H1 (cell line): ENCODE measurements around the gene EXOC3L1. TPM values are rescaled to one million over a fixed set of nuclear protein-coding genes. Genes with fewer than 3 reads are reported as not detected.

ENCODE experiments used
- CTCF ChIA-PET: fragments of 300-600 bp; sonication (Branson Sonifier 250); formaldehyde crosslinking; loops from one replicate; lab custom pipeline; 2021; ENCODE audit not compliant: partially characterized antibody; lab: Charles Lee
- POLR2A ChIA-PET: fragments of 300-600 bp; sonication (Branson Sonifier 250); formaldehyde crosslinking; loops from one replicate; lab custom pipeline; 2021; ENCODE audit warnings: inconsistent platforms; ENCODE audit not compliant: partially characterized antibody; lab: Charles Lee
- DNase-seq, 2 experiments: peaks; one replicate each; pipeline versions ENCODE4 v3.0.0 to v3.0.0-alpha.2; 2010 to 2022; ENCODE audit warnings: low spot score in 2 of 2, low read depth in 1 of 2, mixed read lengths in 1 of 2
- FAIRE-seq: peaks from 2 replicates; lab custom pipeline; 2011; peaks lifted over from hg19 to GRCh38; lab: Jason Lieb, UNC
- H2AFZ ChIP-seq: 2 replicates; pipeline ENCODE4 v1.8.1; 2012; ENCODE audit warnings: low read length, inconsistent platforms
- H2AK5ac ChIP-seq: 2 replicates; pipeline ENCODE4 v1.6.1; 2013; ENCODE audit warnings: low read depth, low read length
- H2BK120ac ChIP-seq: replicated peaks from 2 replicates; pipeline ENCODE3; 2013; ENCODE audit warnings: low read depth, low read length, inconsistent platforms
- H2BK12ac ChIP-seq: 2 replicates; pipeline ENCODE4 v1.6.1; 2013; ENCODE audit warnings: low read depth, low read length
- H2BK15ac ChIP-seq: 2 replicates; pipeline ENCODE4 v1.6.1; 2013; ENCODE audit warnings: low read length
- H2BK20ac ChIP-seq: 2 replicates; pipeline ENCODE4 v1.6.1; 2013; ENCODE audit warnings: low read length
- H2BK5ac ChIP-seq: 2 replicates; pipeline ENCODE4 v1.6.1; 2013; ENCODE audit warnings: low read depth, low read length
- H3K14ac ChIP-seq: 2 replicates; pipeline ENCODE4 v1.6.1; 2013; ENCODE audit warnings: inconsistent platforms; ENCODE audit not compliant: insufficient read length
- H3K18ac ChIP-seq: 2 replicates; pipeline ENCODE4 v1.6.1; 2013; ENCODE audit warnings: low read length; ENCODE audit errors: extremely low read depth
- H3K23ac ChIP-seq: 2 replicates; pipeline ENCODE4 v1.6.1; 2013; ENCODE audit warnings: inconsistent platforms; ENCODE audit not compliant: insufficient read length
- H3K23me2 ChIP-seq: 2 replicates; pipeline ENCODE4 v1.6.1; 2013; ENCODE audit warnings: low read depth, low read length
- H3K27ac ChIP-seq: 2 replicates; pipeline ENCODE4 v1.6.1; 2011; ENCODE audit warnings: low read depth, low read length, inconsistent platforms
- H3K27me3 ChIP-seq, 4 experiments: replicated peaks in 1 of 4; 1 replicate in 1 of 4; 2 replicates in 3 of 4; pipeline versions ENCODE4 v1.6.1 to v1.8.1; 2011 to 2013; ENCODE audit warnings: low read length in 3 of 4, mild to moderate bottlenecking in 3 of 4, inconsistent platforms in 2 of 4, mixed read lengths in 2 of 4, moderate library complexity in 1 of 4; ENCODE audit not compliant: control insufficient read depth in 3 of 4, insufficient read depth in 3 of 4; ENCODE audit errors: extremely low read depth in 1 of 4
- H3K36me3 ChIP-seq, 4 experiments: 2 replicates each; pipeline versions ENCODE4 v1.6.1 to v1.8.1; 2011 to 2013; ENCODE audit warnings: mild to moderate bottlenecking in 4 of 4, low read length in 3 of 4, moderate library complexity in 2 of 4, control low read depth in 1 of 4, inconsistent platforms in 1 of 4; ENCODE audit not compliant: insufficient read depth in 4 of 4, control insufficient read depth in 2 of 4
- H3K4ac ChIP-seq: replicated peaks from 2 replicates; pipeline ENCODE3; 2013; ENCODE audit warnings: low read length, low read depth, mixed read lengths, inconsistent platforms; ENCODE audit not compliant: insufficient read length
- H3K4me1 ChIP-seq, 4 experiments: replicated peaks in 1 of 4; 1 replicate in 1 of 4; 2 replicates in 3 of 4; pipeline versions ENCODE4 v1.6.1 to v1.8.1; 2011 to 2013; ENCODE audit warnings: low read length in 3 of 4, inconsistent platforms in 2 of 4, mixed read lengths in 1 of 4; ENCODE audit not compliant: insufficient read depth in 4 of 4, control insufficient read depth in 3 of 4
- H3K4me2 ChIP-seq, 2 experiments: 2 replicates each; pipeline versions ENCODE4 v1.6.1 to v1.8.1; 2011 to 2013; ENCODE audit warnings: low read depth in 2 of 2, low read length in 2 of 2, control low read depth in 1 of 2, inconsistent platforms in 1 of 2, mild to moderate bottlenecking in 1 of 2; ENCODE audit not compliant: insufficient read depth in 1 of 2
- H3K4me3 ChIP-seq, 4 experiments: fragments of 200-600, 300-600 bp in 1 of 4; sonication (generic), shearing (Covaris generic), sonication (Bioruptor Twin) in 1 of 4; 2 replicates each; pipeline versions ENCODE4 v1.5.1 to v1.8.1; 2011 to 2016; ENCODE audit warnings: low read length in 4 of 4, low read depth in 3 of 4, control low read depth in 2 of 4, inconsistent platforms in 2 of 4, mild to moderate bottlenecking in 2 of 4, mixed read lengths in 1 of 4, moderate library complexity in 1 of 4; ENCODE audit not compliant: insufficient read depth in 2 of 4; ENCODE audit errors: extremely low read depth in 1 of 4
- H3K56ac ChIP-seq: replicated peaks from 2 replicates; pipeline ENCODE3; 2013; ENCODE audit warnings: low read depth, mild to moderate bottlenecking, mixed read lengths, low read length, inconsistent platforms; ENCODE audit not compliant: insufficient read length
- H3K79me1 ChIP-seq: 2 replicates; pipeline ENCODE4 v1.6.1; 2013; ENCODE audit warnings: low read depth, low read length, control low read depth
- H3K79me2 ChIP-seq, 2 experiments: 2 replicates each; pipeline versions ENCODE4 v1.6.1 to v1.8.1; 2012 to 2013; ENCODE audit warnings: low read length in 2 of 2, mild to moderate bottlenecking in 2 of 2, inconsistent platforms in 1 of 2; ENCODE audit not compliant: insufficient read depth in 2 of 2, control insufficient read depth in 1 of 2
- H3K9ac ChIP-seq, 4 experiments: replicated peaks in 1 of 4; 1 replicate in 1 of 4; 2 replicates in 3 of 4; pipeline versions ENCODE4 v1.6.1 to v1.8.1; 2011 to 2013; ENCODE audit warnings: low read depth in 3 of 4, low read length in 3 of 4, control low read depth in 2 of 4, mild to moderate bottlenecking in 2 of 4, moderate library complexity in 2 of 4, inconsistent platforms in 1 of 4; ENCODE audit errors: extremely low read depth in 1 of 4
- H3K9me3 ChIP-seq, 2 experiments: 2 replicates each; pipeline versions ENCODE4 v1.6.1 to v1.8.1; 2012 to 2013; ENCODE audit warnings: mild to moderate bottlenecking in 2 of 2, moderate library complexity in 2 of 2, control low read depth in 1 of 2, inconsistent platforms in 1 of 2, low read depth in 1 of 2, low read length in 1 of 2, mixed read lengths in 1 of 2; ENCODE audit not compliant: insufficient read depth in 2 of 2
- H4K20me1 ChIP-seq, 2 experiments: replicated peaks in 1 of 2; 2 replicates each; pipeline versions ENCODE3 to v1.8.1; 2011 to 2013; ENCODE audit warnings: inconsistent platforms in 2 of 2, low read length in 2 of 2, mild to moderate bottlenecking in 1 of 2; ENCODE audit not compliant: insufficient read depth in 2 of 2, control insufficient read depth in 1 of 2
- H4K5ac ChIP-seq: 2 replicates; pipeline ENCODE4 v1.6.1; 2013; ENCODE audit warnings: low read length, low read depth, mixed read lengths, inconsistent platforms; ENCODE audit not compliant: insufficient read length
- H4K8ac ChIP-seq: 2 replicates; pipeline ENCODE4 v1.8.0; 2013; ENCODE audit warnings: mild to moderate bottlenecking, moderate library complexity, low read length, inconsistent platforms; ENCODE audit not compliant: insufficient read depth; ENCODE audit errors: extremely low read depth
- H4K91ac ChIP-seq: replicated peaks from 2 replicates; pipeline ENCODE3; 2013; ENCODE audit warnings: low read length, mixed read lengths, inconsistent platforms; ENCODE audit not compliant: insufficient read length
- KDM5A ChIP-seq: fragments of 200-600 bp; IDR thresholded peaks from 2 replicates; pipeline ENCODE4 v1.7.1; 2012; ENCODE audit warnings: mild to moderate bottlenecking, low read length, inconsistent platforms, mixed read lengths
- RNF2 ChIP-seq: fragments of 200-900, 300-1000 bp; sonication (generic); IDR thresholded peaks from 2 replicates; pipeline ENCODE4 v1.7.1; 2016; ENCODE audit warnings: borderline replicate concordance, low read depth, mild to moderate bottlenecking, antibody characterized with exemption, low read length; ENCODE audit not compliant: poor library complexity, severe bottlenecking; ENCODE audit errors: missing control alignments
- WGBS, 2 experiments: shearing (Covaris generic) in 1 of 2; methylation state at CpG; one replicate each; pipeline versions ENCODE4 v1.1.6 to v1.1.7; 2013 to 2015; ENCODE audit warnings: low lambda C conversion rate in 2 of 2, mixed read lengths in 2 of 2, inconsistent platforms in 1 of 2, low coverage in 1 of 2, missing lambda C conversion rate in 1 of 2; ENCODE audit not compliant: insufficient replicate concordance in 2 of 2, insufficient coverage in 1 of 2, insufficient read length in 1 of 2; ENCODE audit errors: extremely low coverage in 1 of 2, missing lambda C conversion rate in 1 of 2; 5-methylcytosine and 5-hydroxymethylcytosine counted together
- polyA plus RNA-seq, 7 experiments: library from polyadenylated mRNA; depleted of rRNA in 3 of 7; stranded (reverse) in 5 of 7; unstranded in 2 of 7; fragments of >200 nt in 5 of 7; fragments of 200-250 nt in 2 of 7; gene quantifications; 1 replicate in 5 of 7; 2 replicates in 1 of 7; 4 replicates in 1 of 7; pipeline versions ENCODE4 v1.2.1 to v1.2.3, GENCODE V29; 2011 to 2013; ENCODE audit warnings: missing spikeins in 2 of 7, mixed read lengths in 2 of 7
- total RNA-seq: library from RNA; stranded (reverse); fragmentation: NEBNext Ultra II Directional; extraction: Animal tissue kit (Norgen Biotek cat#: 25700); gene quantifications from 2 replicates; pipeline ENCODE4 v1.2.1, GENCODE V29; 2021

Gene EXOC3L1
- total and polyA plus RNA-seq, 2 of the 8 experiments (the other 6 are each of a cell fraction or from before 2014, with no cell fraction given), result 1.3 TPM

DNA sequence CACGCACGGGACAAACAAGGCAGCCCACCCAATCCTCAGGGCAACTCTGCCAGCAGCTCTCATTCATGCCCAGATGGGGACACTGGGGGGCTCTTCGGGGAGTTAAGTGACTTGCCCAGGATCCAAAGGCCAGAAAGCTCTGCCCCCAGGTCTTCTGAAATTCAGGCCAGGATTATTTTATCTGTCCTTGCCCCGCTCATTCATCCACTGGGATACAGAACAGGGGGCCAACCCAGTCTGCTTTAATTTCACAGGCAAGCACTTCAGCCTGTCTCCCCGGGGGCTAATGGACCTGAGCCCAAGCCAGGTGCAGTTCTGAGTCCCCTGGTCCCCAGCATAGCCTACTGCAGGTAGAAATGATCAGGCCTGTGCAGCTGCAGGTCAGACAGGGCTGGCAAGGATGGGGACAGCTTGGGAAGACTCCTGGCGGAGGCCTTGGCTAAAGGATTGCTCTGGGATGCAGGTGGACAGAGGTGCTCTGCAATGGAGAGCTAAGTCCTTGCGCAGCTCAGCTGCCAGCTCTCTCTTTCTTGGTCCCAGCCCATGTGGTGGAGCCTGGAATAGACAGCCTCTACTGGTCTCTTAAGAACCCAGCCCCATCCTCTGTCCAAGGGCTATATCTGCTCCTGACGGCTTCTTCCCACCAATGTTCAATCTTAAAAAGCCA lies 38.4 kb downstream of the EXOC3L1 start:
- WGBS, 2 experiments, result 59% methylated on average over 8 of the region's 8 CpGs; no CpG with 5 or more reads in 1 of the 2 experiments
- no peak overlapping the region for H2BK20ac ChIP-seq
- H2BK120ac ChIP-seq, result no peak overlapping the region
- peak overlapping the region; percentile 39; the same call in 1 of the 2 replicates for H2BK12ac ChIP-seq
- H3K9me3 ChIP-seq, result no peaks in the 10 kb centered on the region; a peak in 1 of 4 replicates
- no peak overlapping the region for H3K56ac ChIP-seq
- no peak overlapping the region for H4K91ac ChIP-seq
- peaks cover 3 to 11% (median 6%) of the 10 kb centered on the region in 4 experiments; a peak in 5 of 8 replicates for H3K36me3 ChIP-seq
- H3K4me3 ChIP-seq, result peak overlapping the region; percentile 62 to 75 (median 72); a peak in 7 of 8 replicates
- FAIRE-seq (no peak), DNase-seq (no peak)
- peak overlapping the region; percentile 95; the same call in 1 of the 2 replicates for H2AFZ ChIP-seq
- ChIA-PET POLR2A (interaction anchor here (0.7 to 2.5 kb wide), 11 partner anchors 9 to 176 kb away, joined by 3 to 12 read pairs (median 4); partner anchors contain the start of genes FHOD1 and NOL3), CTCF (interaction anchor here (0.7 to 14.1 kb wide), 25 partner anchors 10 to 260 kb away, joined by 3 to 291 read pairs (median 5); partner anchors contain the start of genes CES3, FBXL8, HSF4 and NOL3)
- peaks cover 17% of the 10 kb centered on the region; the same call in 1 of the 2 replicates for H3K23me2 ChIP-seq
- H2AK5ac ChIP-seq, result no peak overlapping the region
- H3K18ac ChIP-seq, result no peak overlapping the region; the same call in 1 of the 2 replicates
- no peak overlapping the region for H3K9ac ChIP-seq
- H3K4ac ChIP-seq, result no peak overlapping the region
- peak overlapping the region; percentile 53; the same call in 1 of the 2 replicates for H2BK15ac ChIP-seq
- H3K4me2 ChIP-seq, result peak overlapping the region; percentile 80 to 92
- H4K20me1 ChIP-seq, result peaks cover 9 to 29% of the 10 kb centered on the region in 2 experiments
- no peak overlapping the region for H3K27ac ChIP-seq
- no peaks in the 10 kb centered on the region for H3K79me1 ChIP-seq
- peaks cover 40 to 62% (median 54%) of the 10 kb centered on the region in 4 experiments for H3K27me3 ChIP-seq
- no peak overlapping the region for H4K5ac ChIP-seq
- no peaks in the 10 kb centered on the region for H3K79me2 ChIP-seq
- TF ChIP-seq KDM5A (no peak), RNF2 (peak; percentile 45)
- TF ChIP-seq, all 59 proteins: peak for 1
- Histone ChIP-seq H2BK5ac (no peak overlapping the region), H4K8ac (0 out of 2 replicates have a peak overlapping the region, but pooled peaks have one; percentile 45), H3K23ac (no peak overlapping the region), H3K14ac (no peak overlapping the region), H3K4me1 (peaks cover 0 to 15% (median 9%) of the 10 kb centered on the region in 4 experiments; a peak in 5 of 7 replicates)
